ENCODE results near the gene RAB32.

Gene RAB32

GRCh38 chr6:146583966-146584365 lies 40.3 kb downstream of the RAB32 start:
- no peak for DNase-seq

DNA sequence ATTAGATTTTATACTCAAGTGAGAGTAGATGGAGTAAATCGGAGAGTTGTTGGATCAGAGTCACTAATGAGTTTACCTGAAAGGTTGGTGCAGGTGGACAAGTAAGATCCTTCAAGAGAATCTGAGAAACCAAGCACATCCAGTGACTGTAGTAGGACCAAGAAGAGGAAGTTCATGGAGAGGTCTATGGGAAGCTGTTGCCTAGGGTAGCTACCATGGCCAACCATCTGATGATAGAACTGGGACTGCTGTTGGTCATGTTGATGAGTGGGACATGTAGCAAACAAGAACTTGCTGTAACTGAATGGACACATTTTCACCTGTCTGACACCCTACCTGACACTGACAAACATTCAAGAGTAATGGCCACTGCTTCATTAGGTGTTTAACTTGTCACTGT lies 43.8 kb downstream of the RAB32 start:
- DNase-seq: no peak

GRCh38 chr6:146590492-146590891 lies 46.9 kb downstream of the RAB32 start:
- no peak for DNase-seq

DNA sequence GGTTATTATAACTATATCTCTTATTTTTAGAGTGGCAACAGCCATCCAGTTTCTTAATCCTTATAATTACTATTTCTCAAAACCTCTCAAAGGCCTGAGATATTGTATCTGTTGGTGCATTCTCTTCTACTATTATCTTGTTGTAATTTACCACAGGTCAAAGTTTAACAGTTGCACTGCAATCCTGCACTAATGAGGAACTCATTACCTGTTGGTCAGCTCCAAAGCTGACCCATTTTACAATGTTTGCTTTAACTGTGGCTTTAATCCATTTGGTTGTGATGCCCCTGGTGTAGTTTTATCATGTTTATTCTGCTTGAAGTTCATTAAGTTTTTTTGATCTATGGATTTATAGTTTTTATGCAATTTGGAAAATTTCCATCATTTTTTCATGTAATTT lies 48.8 kb downstream of the RAB32 start:
- no peak for DNase-seq

- DNase-seq: no peak
Observed at GRCh38 chr6:146593986-146594385, 50.4 kb downstream of the RAB32 start.

DNA sequence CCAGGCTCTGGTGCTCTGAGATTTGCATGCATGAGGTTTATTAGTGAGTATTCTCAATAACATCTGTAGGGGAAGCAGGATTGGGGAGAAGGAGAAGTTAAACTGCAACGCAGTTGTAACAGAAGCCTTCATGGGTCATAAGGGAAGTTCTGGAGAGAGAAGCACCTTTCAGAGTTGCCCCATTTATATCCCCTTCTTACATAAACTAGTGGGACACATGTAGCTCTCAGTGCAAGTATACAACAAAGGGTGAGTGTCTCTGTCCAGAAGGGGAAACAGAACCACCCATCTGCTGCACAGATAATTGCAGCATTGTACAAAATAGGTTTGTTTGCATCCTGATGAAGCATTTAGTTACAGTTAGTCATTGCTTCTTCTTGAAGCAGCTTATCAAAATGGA lies 50.9 kb downstream of the RAB32 start:
- DNase-seq: no peak

GRCh38 chr6:146595972-146596731 lies 52.5 kb downstream of the RAB32 start:
- DNase-seq: no peak

- DNase-seq: no peak
Observed at GRCh38 chr6:146598772-146599405, 55.3 kb downstream of the RAB32 start, which contains the start of gene ADGB. Gene ADGB (plus strand): TSS chr6:146598972. CDS start chr6:146599041, 69 bp downstream.

DNA sequence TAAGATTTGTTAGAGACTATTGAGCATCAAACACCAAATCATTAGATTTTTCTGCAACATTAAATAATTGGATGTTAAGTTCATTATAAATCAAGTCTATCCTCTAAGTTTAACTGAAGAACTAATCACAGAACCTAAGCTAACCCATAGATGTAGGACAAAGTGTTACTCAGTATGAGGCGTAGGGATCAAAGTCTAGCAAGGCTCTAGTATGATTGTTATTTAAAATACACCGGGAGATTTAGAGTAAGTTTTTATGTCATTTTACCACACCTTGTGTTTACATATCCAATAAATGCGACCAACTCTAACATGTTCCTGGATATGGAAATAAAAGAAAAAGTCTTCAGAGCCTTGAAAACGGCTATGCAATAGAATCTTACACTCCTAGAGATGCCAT lies 57.7 kb downstream of the RAB32 start:
- DNase-seq: no peak

DNA sequence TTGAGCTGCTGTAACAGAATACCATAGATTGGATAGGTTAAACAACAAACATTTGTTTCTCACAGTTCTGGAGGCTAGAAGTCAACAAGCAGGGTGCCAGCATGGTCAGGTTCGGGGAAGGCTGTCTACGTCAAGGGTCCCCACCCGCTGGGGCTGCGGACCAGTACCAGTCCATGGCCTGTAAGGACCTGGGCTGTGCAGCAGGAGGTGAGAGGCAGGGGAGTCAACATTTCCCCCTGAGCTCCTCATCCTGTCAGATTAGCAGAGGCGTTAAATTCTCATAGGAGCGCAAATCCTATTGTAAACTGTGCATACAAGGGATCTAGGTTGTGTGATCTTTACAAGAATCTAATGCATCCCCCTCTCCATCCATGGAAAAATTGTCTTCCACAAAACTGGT lies 58.9 kb downstream of the RAB32 start:
- no peak for DNase-seq
